WTC11 (cell line): ENCODE results near the gene ADCY6.

ENCODE experiments used
- ATF2 ChIP-seq: sonication (generic); formaldehyde crosslinking; IDR thresholded peaks from 2 replicates; pipeline ENCODE4 v1.8.1; 2022; ENCODE audit warnings: low read depth, missing genetic modification reagents, borderline replicate concordance
- IRF2 ChIP-seq: sonication (generic); formaldehyde crosslinking; IDR thresholded peaks from 2 replicates; pipeline ENCODE4 v1.8.0; 2022; ENCODE audit warnings: low read depth, missing genetic modification reagents, borderline replicate concordance
- ZNF121 ChIP-seq: sonication (generic); formaldehyde crosslinking; IDR thresholded peaks from 2 replicates; pipeline ENCODE4 v1.8.0; 2023; ENCODE audit warnings: missing genetic modification reagents

- TF ChIP-seq ATF2 (CRISPR knock-in tag) (no peak), ZNF121 (CRISPR knock-in tag) (no peak), IRF2 (no peak)
Observed at GRCh38 chr12:48824112-48824511, 35.2 kb upstream of the ADCY6 start.
